Prostate gland (tissue), 2 donors: ENCODE data around the gene CDKN2C.

Source experiments
- CTCF ChIP-seq, 4 experiments: fragments of 200-600 bp in 2 of 4; fragments of 450-650 bp in 2 of 4; sonication (generic) in 2 of 4; IDR thresholded peaks; 1 replicate in 3 of 4; 2 replicates in 1 of 4; pipeline ENCODE4 v1.5.1; 2016 to 2019; ENCODE audit warnings: antibody characterized with exemption in 4 of 4, mild to moderate bottlenecking in 2 of 4, moderate library complexity in 2 of 4
- POLR2A ChIP-seq: fragments of 450-650 bp; IDR thresholded peaks from one replicate; pipeline ENCODE4 v1.6.1; 2016; ENCODE audit warnings: antibody characterized with exemption, mild to moderate bottlenecking
- POLR2AphosphoS5 ChIP-seq: sonication (generic); formaldehyde crosslinking; IDR thresholded peaks from one replicate; pipeline ENCODE4 v1.6.1; 2017; ENCODE audit warnings: antibody characterized with exemption

- TF ChIP-seq CTCF (IDR thresholded peaks at IDR 0.05) (no peak), POLR2AphosphoS5 (no peak), POLR2A (no peak)
These were observed 38.9 kb upstream of the CDKN2C start for GRCh38 chr1:50930965-50931737.
